H9 (cell line): ENCODE measurements around the gene KCNJ11. TPM values are rescaled to one million over a fixed set of nuclear protein-coding genes. Genes with fewer than 3 reads are reported as not detected.

Source experiments
- DNase-seq: peaks from one replicate; pipeline ENCODE4 v3.0.0-alpha.2; 2017
- H2AFZ ChIP-seq: one replicate; pipeline ENCODE4 v1.6.1; 2013; ENCODE audit warnings: mild to moderate bottlenecking, low read length, control low read depth, moderate library complexity
- H2AK5ac ChIP-seq: 2 replicates; pipeline ENCODE4 v1.6.1; 2013; ENCODE audit warnings: low read length, control low read depth, mixed read lengths; ENCODE audit not compliant: insufficient read length
- H2BK120ac ChIP-seq: one replicate; pipeline ENCODE4 v1.6.1; 2013; ENCODE audit warnings: low read depth, mild to moderate bottlenecking, low read length, control low read depth, inconsistent platforms; ENCODE audit not compliant: poor library complexity, severe bottlenecking
- H2BK12ac ChIP-seq: 2 replicates; pipeline ENCODE4 v1.6.1; 2013; ENCODE audit warnings: low read length, control low read depth, mixed read lengths, low read depth; ENCODE audit not compliant: insufficient read length
- H2BK15ac ChIP-seq: 2 replicates; pipeline ENCODE4 v1.6.1; 2013; ENCODE audit warnings: low read depth, low read length, control low read depth
- H2BK20ac ChIP-seq: one replicate; pipeline ENCODE4 v1.6.1; 2013; ENCODE audit warnings: low read depth, mild to moderate bottlenecking, low read length, control low read depth, inconsistent platforms; ENCODE audit not compliant: poor library complexity, severe bottlenecking
- H2BK5ac ChIP-seq: 2 replicates; pipeline ENCODE4 v1.6.1; 2013; ENCODE audit warnings: low read length, control low read depth, mixed read lengths; ENCODE audit not compliant: insufficient read length
- H3K14ac ChIP-seq: 2 replicates; pipeline ENCODE4 v1.6.1; 2013; ENCODE audit warnings: low read length, control low read depth; ENCODE audit not compliant: insufficient read depth
- H3K18ac ChIP-seq: 2 replicates; pipeline ENCODE4 v1.6.1; 2013; ENCODE audit warnings: low read depth, mild to moderate bottlenecking, mixed read lengths, low read length, control low read depth; ENCODE audit not compliant: insufficient read length
- H3K23ac ChIP-seq: 2 replicates; pipeline ENCODE4 v1.6.1; 2013; ENCODE audit warnings: low read length, control low read depth, mixed read lengths, low read depth; ENCODE audit not compliant: insufficient read length
- H3K23me2 ChIP-seq: 2 replicates; pipeline ENCODE4 v1.6.1; 2013; ENCODE audit warnings: low read depth, mild to moderate bottlenecking, mixed read lengths, low read length, control low read depth; ENCODE audit not compliant: insufficient read length, poor library complexity, severe bottlenecking
- H3K27ac ChIP-seq: 2 replicates; pipeline ENCODE4 v1.5.1; 2013; ENCODE audit warnings: low read length, control low read depth, mixed read lengths, low read depth; ENCODE audit not compliant: insufficient read length
- H3K27me3 ChIP-seq: 2 replicates; pipeline ENCODE4 v1.6.1; 2013; ENCODE audit warnings: low read length, control low read depth, inconsistent platforms; ENCODE audit not compliant: insufficient read depth
- H3K4ac ChIP-seq: 2 replicates; pipeline ENCODE4 v1.6.1; 2013; ENCODE audit warnings: low read depth, mild to moderate bottlenecking, control low read depth, inconsistent platforms, low read length, moderate library complexity
- H3K4me1 ChIP-seq: 2 replicates; pipeline ENCODE4 v1.6.1; 2013; ENCODE audit warnings: low read length, control low read depth, inconsistent platforms; ENCODE audit not compliant: insufficient read depth
- H3K4me2 ChIP-seq: 2 replicates; pipeline ENCODE4 v1.6.1; 2013; ENCODE audit warnings: low read length, control low read depth, mixed read lengths; ENCODE audit not compliant: insufficient read length, insufficient read depth
- H3K56ac ChIP-seq: 2 replicates; pipeline ENCODE4 v1.6.1; 2013; ENCODE audit warnings: low read depth, mild to moderate bottlenecking, mixed read lengths, low read length, control low read depth; ENCODE audit not compliant: insufficient read length
- H3K79me1 ChIP-seq: 2 replicates; pipeline ENCODE4 v1.6.1; 2013; ENCODE audit warnings: low read depth, mild to moderate bottlenecking, moderate library complexity, low read length, control low read depth, inconsistent platforms; ENCODE audit not compliant: insufficient read depth, poor library complexity, severe bottlenecking
- H3K79me2 ChIP-seq: 2 replicates; pipeline ENCODE4 v1.6.1; 2013; ENCODE audit warnings: low read length, control low read depth, inconsistent platforms; ENCODE audit not compliant: insufficient read depth
- H3K9ac ChIP-seq: 2 replicates; pipeline ENCODE4 v1.6.1; 2013; ENCODE audit warnings: low read length, control low read depth, mixed read lengths; ENCODE audit not compliant: insufficient read length; ENCODE audit errors: extremely low read depth
- H3K9me3 ChIP-seq: one replicate; pipeline ENCODE4 v1.6.1; 2013; ENCODE audit warnings: low read depth, low read length, inconsistent platforms; ENCODE audit not compliant: control insufficient read depth
- H3T11ph ChIP-seq: one replicate; pipeline ENCODE4 v1.6.1; 2013; ENCODE audit warnings: mild to moderate bottlenecking, low read length, control low read depth, inconsistent platforms
- H4K20me1 ChIP-seq: one replicate; pipeline ENCODE4 v1.6.1; 2013; ENCODE audit not compliant: control insufficient read depth, insufficient read length, insufficient read depth
- H4K5ac ChIP-seq: 2 replicates; pipeline ENCODE4 v1.6.1; 2013; ENCODE audit warnings: low read depth, mild to moderate bottlenecking, mixed read lengths, low read length, control low read depth; ENCODE audit not compliant: insufficient read length
- H4K8ac ChIP-seq: replicated peaks from 2 replicates; pipeline ENCODE4 v1.6.1; 2013; ENCODE audit warnings: low read length, control low read depth, mixed read lengths, low read depth; ENCODE audit not compliant: insufficient read length
- H4K91ac ChIP-seq: 2 replicates; pipeline ENCODE4 v1.6.1; 2013; ENCODE audit warnings: low read depth, mild to moderate bottlenecking, moderate library complexity, mixed read lengths, low read length, control low read depth; ENCODE audit not compliant: insufficient read length
- H3K27ac Mint-ChIP-seq, 3 experiments: 2 replicates in 2 of 3; 3 replicates in 1 of 3; pipeline ENCODE4 v1.8.0; 2020 to 2021; ENCODE audit warnings: mixed read lengths in 3 of 3, mild to moderate bottlenecking in 1 of 3, moderate library complexity in 1 of 3
- H3K27me3 Mint-ChIP-seq: 2 replicates; pipeline ENCODE4 v1.8.0; 2021; ENCODE audit warnings: low read depth, mild to moderate bottlenecking, moderate library complexity, mixed read lengths
- H3K36me3 Mint-ChIP-seq, 3 experiments: 2 replicates in 2 of 3; 3 replicates in 1 of 3; pipeline ENCODE4 v1.8.0; 2020 to 2021; ENCODE audit warnings: low read depth in 3 of 3, mixed read lengths in 3 of 3; ENCODE audit not compliant: insufficient read depth in 1 of 3
- H3K4me1 Mint-ChIP-seq, 2 experiments: 2 replicates each; pipeline ENCODE4 v1.8.0; 2020; ENCODE audit warnings: mixed read lengths in 2 of 2
- H3K4me3 Mint-ChIP-seq, 2 experiments: 2 replicates in 1 of 2; 3 replicates in 1 of 2; pipeline ENCODE4 v1.8.0; 2020 to 2021; ENCODE audit warnings: mild to moderate bottlenecking in 2 of 2, mixed read lengths in 2 of 2, moderate library complexity in 1 of 2
- H3K9me3 Mint-ChIP-seq, 2 experiments: 2 replicates in 1 of 2; 3 replicates in 1 of 2; pipeline ENCODE4 v1.8.0; 2020; ENCODE audit warnings: mild to moderate bottlenecking in 2 of 2, mixed read lengths in 2 of 2, moderate library complexity in 1 of 2
- CTCF ChIP-seq: fragments of 200-600 bp; sonication (generic); conservative IDR thresholded peaks from 3 replicates; pipeline ENCODE4 v1.8.0; 2021; ENCODE audit warnings: antibody characterized with exemption, mild to moderate bottlenecking
- WGBS: extraction: QIAGEN DNeasy Blood & Tissue Kit; methylation state at CpG from one replicate; pipeline ENCODE4 v1.1.7; 2013; ENCODE audit warnings: missing lambda C conversion rate, low lambda C conversion rate, mixed read lengths; ENCODE audit not compliant: insufficient read length; ENCODE audit errors: extremely low coverage; 5-methylcytosine and 5-hydroxymethylcytosine counted together
- total RNA-seq: library from RNA; stranded (reverse); gene quantifications from 2 replicates; pipeline ENCODE4 v1.2.1, GENCODE V29; 2021

The KCNJ11 gene
- total RNA-seq, 1 experiment from 2014 or later = 2.3 TPM

DNA sequence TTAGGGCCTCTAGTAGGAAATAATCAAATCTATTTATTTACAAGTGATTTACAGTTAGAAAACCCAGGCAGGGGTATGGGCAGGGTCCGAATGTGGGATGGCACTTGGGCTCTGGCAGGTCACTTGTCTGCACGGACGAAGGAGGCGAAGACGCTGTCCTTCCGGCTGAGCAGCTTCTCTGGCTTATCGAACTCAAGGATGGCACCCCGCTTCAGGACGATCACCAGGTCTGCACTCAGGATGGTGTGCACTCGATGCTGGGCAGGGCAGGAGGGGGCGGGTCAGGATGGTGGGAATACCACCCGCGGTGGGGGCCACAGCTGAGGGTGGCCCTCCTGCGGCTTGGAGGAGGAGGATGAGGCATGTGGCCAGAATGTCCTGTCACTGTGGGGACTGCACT is 4.4 kb upstream of the KCNJ11 start:
- Histone ChIP-seq H2BK120ac (no peak overlapping the region), H2AFZ (no peak overlapping the region), H4K5ac (no peak overlapping the region), H3K79me1 (no peaks in the 10 kb centered on the region), H3K23ac (no peak overlapping the region), H3K4me1 (no peaks in the 10 kb centered on the region; the same call in 1 of the 2 replicates), H4K20me1 (no peaks in the 10 kb centered on the region), H3K79me2 (no peaks in the 10 kb centered on the region), H2BK15ac (no peak overlapping the region), H2BK12ac (no peak overlapping the region), H3K9ac (no peak overlapping the region), H3K4me2 (no peak overlapping the region), H2BK20ac (no peak overlapping the region), H3K9me3 (no peaks in the 10 kb centered on the region), H4K91ac (no peak overlapping the region), H3K27ac (no peak overlapping the region), H4K8ac (no peak overlapping the region), H3K18ac (no peak overlapping the region), H3K27me3 (no peaks in the 10 kb centered on the region), H3K14ac (no peak overlapping the region), H3K23me2 (no peaks in the 10 kb centered on the region), H3K56ac (no peak overlapping the region), H2BK5ac (no peak overlapping the region), H3K4ac (no peak overlapping the region), H2AK5ac (no peak overlapping the region), H3T11ph (no peak overlapping the region)
- H3K27ac Mint-ChIP-seq = no peak overlapping the region
- WGBS = no CpG with 5 or more reads among the region's 14 CpGs
- H3K36me3 Mint-ChIP-seq = no peaks in the 10 kb centered on the region; a peak in 1 of 7 replicates
- DNase-seq = no peak
- H3K4me3 Mint-ChIP-seq = no peak overlapping the region
- H3K9me3 Mint-ChIP-seq = no peaks in the 10 kb centered on the region
- no peak for TF ChIP-seq CTCF
- H3K4me1 Mint-ChIP-seq = peaks cover 6 to 12% of the 10 kb centered on the region in 2 experiments
- peaks cover 25% of the 10 kb centered on the region for H3K27me3 Mint-ChIP-seq
